ENCODE data around the gene SLC25A21.
"Not testable (repeated sequence)": the region's sequence is repeated elsewhere in the genome, so short reads cannot be mapped to it uniquely, and the experiment has no call there.

Gene SLC25A21

GRCh38 chr14:36863271-36863670 lies 309.1 kb downstream of the SLC25A21 start:
- DNase-seq (ENCODE audit: low spot score), result no peak

GRCh38 chr14:36862237-36862636 lies 310.2 kb downstream of the SLC25A21 start:
- not testable (repeated sequence) for DNase-seq (ENCODE audit: low spot score)

- DNase-seq (ENCODE audit: low spot score), result no peak
Measured at GRCh38 chr14:36860831-36861230, 311.6 kb downstream of the SLC25A21 start.

- no peak for DNase-seq (ENCODE audit: low spot score)
Measured at GRCh38 chr14:36859119-36859518, 313.3 kb downstream of the SLC25A21 start.

- no peak for DNase-seq (ENCODE audit: low spot score)
Measured at GRCh38 chr14:36857842-36858445, 314.5 kb downstream of the SLC25A21 start.

GRCh38 chr14:36857136-36857535 lies 315.3 kb downstream of the SLC25A21 start:
- DNase-seq (ENCODE audit: low spot score), result no peak

GRCh38 chr14:36856095-36856878 lies 316.1 kb downstream of the SLC25A21 start:
- DNase-seq (ENCODE audit: low spot score), result peak; percentile 6

- no peak for DNase-seq (ENCODE audit: low spot score)
Measured at GRCh38 chr14:36855396-36855795, 317.0 kb downstream of the SLC25A21 start.

GRCh38 chr14:36852981-36853691 lies 319.3 kb downstream of the SLC25A21 start:
- no peak for DNase-seq (ENCODE audit: low spot score)

- no peak for DNase-seq (ENCODE audit: low spot score)
Measured at GRCh38 chr14:36848213-36848612, 324.2 kb downstream of the SLC25A21 start.

GRCh38 chr14:36847366-36847765 lies 325.0 kb downstream of the SLC25A21 start:
- DNase-seq (ENCODE audit: low spot score), result no peak

- DNase-seq (ENCODE audit: low spot score), result no peak
Measured at GRCh38 chr14:36845356-36846012, 326.9 kb downstream of the SLC25A21 start.

GRCh38 chr14:36844443-36845195 lies 327.8 kb downstream of the SLC25A21 start:
- DNase-seq (ENCODE audit: low spot score), result no peak

GRCh38 chr14:36843410-36843809 lies 329.0 kb downstream of the SLC25A21 start:
- no peak for DNase-seq (ENCODE audit: low spot score)

GRCh38 chr14:36835128-36835527 lies 337.3 kb downstream of the SLC25A21 start:
- DNase-seq (ENCODE audit: low spot score), result no peak

- no peak for DNase-seq (ENCODE audit: low spot score)
Measured at GRCh38 chr14:36834293-36834692, 338.1 kb downstream of the SLC25A21 start.

- DNase-seq (ENCODE audit: low spot score), result no peak
Measured at GRCh38 chr14:36829547-36829946, 342.9 kb downstream of the SLC25A21 start.

GRCh38 chr14:36827861-36828260 lies 344.5 kb downstream of the SLC25A21 start:
- DNase-seq (ENCODE audit: low spot score), result no peak

GRCh38 chr14:36826614-36827013 lies 345.8 kb downstream of the SLC25A21 start:
- no peak for DNase-seq (ENCODE audit: low spot score)

- DNase-seq (ENCODE audit: low spot score), result no peak
Measured at GRCh38 chr14:36824854-36825253, 347.6 kb downstream of the SLC25A21 start.

- no peak for DNase-seq (ENCODE audit: low spot score)
Measured at GRCh38 chr14:36823651-36824050, 348.8 kb downstream of the SLC25A21 start.

GRCh38 chr14:36822685-36823084 lies 349.7 kb downstream of the SLC25A21 start:
- DNase-seq (ENCODE audit: low spot score), result no peak
